ENCODE results near the gene CYB561D2.

- TF ChIP-seq CTCF (IDR thresholded peaks at IDR 0.05), result no peak
- no peak for TF ChIP-seq SIN3A (IDR thresholded peaks at IDR 0.05; ENCODE audit: borderline replicate concordance, insufficient read depth, low read depth, low read length)
- no peak for TF ChIP-seq POLR2AphosphoS5 (IDR thresholded peaks at IDR 0.05; ENCODE audit: low read depth, low read length)
- no peak for TF ChIP-seq TCF7L2 (IDR thresholded peaks at IDR 0.05; ENCODE audit: low read depth, low read length)
- TF ChIP-seq REST (IDR thresholded peaks at IDR 0.05; ENCODE audit: insufficient read depth in 1 of 2, low read depth in 2 of 2, low read length in 1 of 2), result no peak
Observed at GRCh38 chr3:50369012-50369670, 18.5 kb downstream of the CYB561D2 start.
